ENCODE data around the gene TOMM22.
"Not testable (repeated sequence)": the region's sequence is repeated elsewhere in the genome, so short reads cannot be mapped to it uniquely, and the experiment has no call there.

The TOMM22 gene

GRCh38 chr22:38681582-38682335 lies at the start of gene TOMM22:
Gene TOMM22 (plus strand): TSS chr22:38681957. CDS start chr22:38681979, 22 bp downstream.
- DNase-seq (ENCODE audit: low read depth in 3 of 3), result peak; percentile 74 to 81 (median 75)

GRCh38 chr22:38632528-38632927 lies 49.2 kb upstream of the TOMM22 start:
- DNase-seq (ENCODE audit: low read depth in 3 of 3), result no peak

GRCh38 chr22:38638216-38638615 lies 43.5 kb upstream of the TOMM22 start:
- DNase-seq (ENCODE audit: low read depth in 3 of 3), result no peak

GRCh38 chr22:38638728-38639127 lies 43.0 kb upstream of the TOMM22 start:
- no peak for DNase-seq (ENCODE audit: low read depth in 3 of 3)

DNA sequence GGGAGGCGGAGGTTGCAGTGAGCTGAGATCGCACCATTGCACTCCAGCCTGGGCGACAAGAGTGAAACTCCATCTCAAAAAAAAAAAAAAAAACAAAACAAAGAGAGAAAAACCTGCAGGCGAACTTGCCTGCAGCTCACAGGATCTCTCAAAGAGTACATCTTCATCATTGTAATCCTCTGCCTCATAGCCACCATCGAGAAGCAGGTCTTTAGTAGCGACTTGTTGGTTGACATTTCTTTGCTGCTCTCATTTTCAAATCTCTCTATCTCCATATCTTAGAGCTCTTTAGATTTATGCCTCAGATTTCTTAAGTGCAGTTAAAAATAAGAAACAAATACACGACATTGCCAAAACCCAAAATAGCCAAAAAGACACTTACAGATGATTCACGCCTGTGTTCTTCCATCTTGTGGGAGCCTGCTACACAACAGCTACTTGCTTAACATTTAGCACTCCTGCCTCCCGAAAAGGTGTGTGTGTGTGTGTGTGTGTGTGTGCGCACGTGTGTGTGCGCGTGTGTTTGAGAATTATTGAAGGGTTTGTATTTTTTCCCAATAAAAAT lies 40.2 kb upstream of the TOMM22 start:
- no peak for DNase-seq (ENCODE audit: low read depth in 3 of 3)

DNA sequence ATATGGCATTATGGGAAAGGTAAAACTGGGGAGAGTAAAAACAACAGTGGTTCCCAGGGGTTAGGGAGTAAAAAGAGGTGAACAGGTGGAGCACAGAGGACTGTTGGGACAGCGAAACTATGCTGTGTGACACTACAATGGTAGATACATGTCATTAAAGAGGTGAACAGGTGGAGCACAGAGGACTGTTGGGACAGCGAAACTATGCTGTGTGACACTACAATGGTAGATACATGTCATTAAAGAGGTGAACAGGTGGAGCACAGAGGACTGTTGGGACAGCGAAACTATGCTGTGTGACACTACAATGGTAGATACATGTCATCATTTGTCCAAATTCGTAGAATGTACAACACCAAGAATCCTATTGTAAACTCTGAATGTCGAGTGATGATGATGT lies 37.5 kb upstream of the TOMM22 start:
- not testable (repeated sequence) for DNase-seq (ENCODE audit: low read depth in 3 of 3)

DNA sequence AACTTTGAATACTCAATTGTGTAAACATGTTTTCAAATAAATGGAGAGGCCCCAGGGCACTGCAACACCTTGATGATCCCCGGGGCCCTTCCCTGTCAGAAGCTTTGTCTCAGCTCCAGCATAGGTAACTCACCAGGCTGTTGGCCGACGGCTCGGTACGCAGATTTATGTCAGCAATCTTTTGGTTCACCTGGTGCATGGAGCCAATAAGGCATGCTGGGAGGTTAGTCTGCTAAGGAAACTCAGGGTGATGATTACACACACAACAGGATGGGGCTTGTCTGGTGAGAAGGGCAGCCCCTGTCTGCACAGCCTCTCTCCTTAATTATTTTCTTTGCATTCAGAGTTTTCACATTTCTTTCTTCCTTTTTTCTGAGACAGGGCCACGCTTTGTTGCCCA lies 36.3 kb upstream of the TOMM22 start:
- DNase-seq (ENCODE audit: low read depth in 3 of 3), result no peak

GRCh38 chr22:38649841-38650522 lies 31.8 kb upstream of the TOMM22 start:
- DNase-seq (ENCODE audit: low read depth in 3 of 3), result no peak

- DNase-seq (ENCODE audit: low read depth in 3 of 3), result no peak
These were observed 28.9 kb upstream of the TOMM22 start for GRCh38 chr22:38652859-38653258.

- no peak for DNase-seq (ENCODE audit: low read depth in 3 of 3)
These were observed 28.0 kb upstream of the TOMM22 start for GRCh38 chr22:38653741-38654140.

DNA sequence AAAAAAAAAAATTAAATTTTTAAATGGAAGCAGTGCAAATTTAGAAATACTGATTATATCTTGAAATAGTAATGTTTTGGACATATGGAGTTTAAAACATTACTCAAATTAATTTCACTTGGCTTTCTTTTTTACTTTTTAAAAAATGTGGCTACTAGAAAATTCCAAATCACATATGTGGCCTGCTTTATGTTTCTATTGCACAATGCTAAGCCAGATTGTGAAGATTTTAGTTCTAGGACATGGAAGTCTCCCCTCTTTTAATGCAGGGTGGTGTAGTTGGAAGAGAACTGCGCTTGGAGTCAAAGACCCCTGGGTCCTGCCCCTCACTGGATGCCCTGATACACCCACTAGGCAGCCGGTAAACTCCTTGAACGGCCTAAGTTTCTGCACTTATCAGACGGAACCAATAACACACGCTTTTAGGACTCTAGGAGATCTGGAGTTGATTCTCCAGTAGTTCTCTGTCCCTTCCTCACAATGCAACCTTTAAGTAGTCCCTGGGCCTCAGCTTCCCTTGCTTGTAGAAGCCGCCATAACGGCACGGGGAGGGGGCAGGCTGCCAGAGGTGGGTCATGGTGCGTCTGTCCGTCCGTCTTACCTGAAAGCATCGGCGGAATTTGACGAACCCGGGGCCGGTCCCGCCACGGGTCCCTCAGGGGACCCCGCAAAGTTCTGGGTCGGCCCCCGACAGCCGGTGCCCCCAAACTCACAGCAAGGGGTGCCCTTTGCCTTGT lies 26.1 kb upstream of the TOMM22 start:
- no peak for DNase-seq (ENCODE audit: low read depth in 3 of 3)

DNA sequence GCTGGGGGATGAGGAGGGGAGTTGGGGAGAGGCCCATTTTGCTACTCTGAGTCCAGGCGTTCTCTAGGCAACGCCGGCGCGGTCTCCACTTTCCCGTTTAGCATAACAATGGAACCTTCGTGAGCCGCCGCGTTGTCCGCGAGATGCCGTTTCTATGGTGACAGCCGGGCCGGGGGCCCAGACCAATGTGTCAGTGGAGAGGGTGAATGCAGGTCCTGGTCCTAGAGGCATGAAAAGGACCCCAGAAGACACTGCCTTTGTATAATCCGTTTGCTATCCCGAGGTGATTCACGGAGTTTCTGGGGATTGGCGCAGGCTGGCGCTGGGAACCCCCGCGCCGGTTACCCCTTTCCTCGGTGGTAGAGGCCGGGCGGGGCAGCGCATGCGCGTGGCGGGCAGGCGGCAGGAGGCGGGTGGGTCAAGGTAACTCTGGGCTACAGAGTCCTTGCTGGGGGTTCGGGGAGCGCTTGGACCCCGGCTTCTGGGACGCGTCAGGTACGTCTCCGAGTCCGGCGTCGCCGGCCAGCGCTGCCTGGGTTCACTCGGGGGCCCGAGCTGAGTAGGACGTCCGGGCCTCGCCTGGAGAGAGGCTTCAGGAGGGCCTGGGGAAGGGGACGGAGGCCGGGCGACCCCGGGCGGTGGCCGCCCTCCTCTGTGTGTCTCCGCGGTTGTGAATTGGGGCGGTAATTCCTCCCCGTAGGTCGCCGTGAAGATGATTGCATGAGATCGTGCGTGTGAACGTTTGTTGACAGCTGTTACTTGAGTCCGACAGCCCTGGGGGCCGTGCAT lies 25.3 kb upstream of the TOMM22 start, which contains the start of the genes CBY1 and FAM227A:
CBY1 (plus strand) TSS at position 383 of the 789 bp plus-strand sequence. CDS start 11,417 bp downstream, outside the sequence.
FAM227A (minus strand) TSS at position 137 of the 789 bp plus-strand sequence. CDS start 6,224 bp downstream, outside the sequence.
- peak; percentile 67 to 81 (median 76) for DNase-seq (ENCODE audit: low read depth in 3 of 3)

DNA sequence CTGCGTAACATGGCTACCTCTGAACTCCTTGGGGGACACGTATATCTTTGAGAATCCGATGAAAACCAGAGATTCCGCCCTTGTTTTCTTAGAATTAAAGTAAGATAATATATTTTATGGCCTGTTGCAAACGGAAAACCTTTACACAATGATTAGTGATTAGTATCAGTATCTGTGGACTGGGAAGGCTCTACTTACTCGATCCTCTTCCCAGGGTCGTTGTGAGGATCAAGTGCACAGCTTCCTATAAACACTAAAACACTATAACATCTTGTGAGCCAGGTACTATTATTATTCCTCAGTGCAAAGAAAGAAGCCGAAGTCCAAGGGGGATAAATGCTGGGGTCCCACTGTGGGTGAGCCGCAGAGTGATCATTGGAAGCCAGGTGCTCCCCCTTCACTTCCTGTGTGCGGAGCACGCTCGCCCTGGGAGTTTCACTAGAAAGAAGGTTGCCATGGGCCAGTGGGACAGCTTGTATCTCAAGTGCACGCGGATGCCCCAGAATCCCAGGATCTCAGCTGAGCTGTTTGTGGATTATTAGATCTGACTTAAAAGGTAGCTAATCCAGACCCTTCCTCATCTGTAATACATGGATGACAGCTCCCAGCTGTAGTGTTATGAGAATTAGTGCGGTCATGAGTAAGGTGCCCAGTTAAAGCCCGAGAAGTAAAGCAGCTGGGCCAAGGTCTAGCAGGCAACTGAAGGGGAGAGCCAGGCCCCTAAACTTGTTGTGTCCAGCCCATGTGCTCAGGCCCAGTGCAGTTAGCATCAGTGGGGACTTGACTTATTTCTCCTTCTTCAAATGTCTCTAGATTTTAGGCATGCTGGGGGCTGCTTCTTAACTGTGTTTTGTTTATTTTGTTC lies 24.5 kb upstream of the TOMM22 start:
- peak in 2 of 3 experiments; percentile 16 to 44 for DNase-seq (ENCODE audit: low read depth in 3 of 3)

DNA sequence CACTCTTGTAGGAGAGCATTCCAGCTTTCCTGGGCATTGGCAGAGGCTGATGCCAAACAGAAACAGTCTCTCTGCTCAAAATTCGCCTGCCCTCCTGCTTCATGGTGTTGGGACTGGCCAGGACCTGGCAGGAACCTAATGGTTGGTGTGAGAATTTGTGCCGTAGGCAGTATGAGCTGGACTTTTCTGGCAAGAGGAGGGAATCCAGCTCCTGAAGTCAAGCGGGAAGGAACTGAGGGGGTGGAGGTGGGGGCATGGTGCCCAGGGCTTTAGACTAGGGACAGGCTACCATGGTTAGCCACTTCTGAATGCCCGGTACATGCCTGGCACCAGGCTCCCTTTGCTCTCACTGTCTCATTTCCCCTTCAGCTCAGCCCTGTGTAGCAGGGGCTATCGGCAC lies 6.9 kb upstream of the TOMM22 start:
- no peak for DNase-seq (ENCODE audit: low read depth in 3 of 3)

- no peak for DNase-seq (ENCODE audit: low read depth in 3 of 3)
These were observed 5.9 kb upstream of the TOMM22 start for GRCh38 chr22:38675833-38676232.

- DNase-seq (ENCODE audit: low read depth in 3 of 3), result no peak
These were observed 3.1 kb downstream of the TOMM22 start for GRCh38 chr22:38684895-38685294.

- DNase-seq (ENCODE audit: low read depth in 3 of 3), result no peak
These were observed 4.0 kb downstream of the TOMM22 start for GRCh38 chr22:38685761-38686160.

DNA sequence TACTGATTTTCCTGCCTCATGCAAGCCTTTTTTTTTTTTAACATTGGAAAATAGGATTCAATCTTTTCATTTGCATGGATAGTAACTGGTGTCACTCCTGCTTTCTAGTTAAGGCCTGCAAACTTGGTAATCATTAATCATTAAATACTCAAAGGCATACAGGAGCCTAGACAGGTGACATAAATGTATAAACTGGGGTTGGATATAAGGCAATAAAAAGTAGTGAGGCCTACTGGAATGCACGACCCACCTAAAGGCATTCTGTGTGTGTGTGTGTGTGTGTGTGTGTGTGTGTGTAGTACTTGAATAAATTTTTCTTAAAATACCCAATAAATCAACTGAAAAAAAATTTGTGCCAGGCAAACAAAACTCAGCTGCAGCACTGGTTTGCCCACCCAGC lies 7.9 kb downstream of the TOMM22 start:
- DNase-seq (ENCODE audit: low read depth in 3 of 3), result no peak

GRCh38 chr22:38694049-38694448 lies 12.3 kb downstream of the TOMM22 start:
- no peak for DNase-seq (ENCODE audit: low read depth in 3 of 3)

DNA sequence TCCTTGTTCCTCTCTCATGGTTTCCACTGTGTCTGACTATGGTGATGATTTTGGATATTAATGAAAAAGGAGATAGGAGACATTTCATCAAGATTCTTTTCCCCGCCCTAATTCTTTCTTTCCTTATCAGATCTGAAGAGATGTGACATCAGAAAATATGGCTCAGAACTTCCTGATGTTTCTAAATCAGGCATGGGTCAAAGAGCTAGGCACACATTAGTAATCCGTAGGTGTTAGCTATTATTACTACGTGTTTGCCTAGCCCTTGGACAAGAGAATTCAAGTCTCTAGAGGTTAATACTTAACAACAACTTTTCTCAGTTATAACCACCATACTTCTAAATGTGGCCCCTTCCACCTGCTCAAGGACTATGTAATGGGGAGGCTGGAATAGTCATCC lies 13.2 kb downstream of the TOMM22 start:
- no peak for DNase-seq (ENCODE audit: low read depth in 3 of 3)
